ENCODE measurements around the gene SYTL2.

DNA sequence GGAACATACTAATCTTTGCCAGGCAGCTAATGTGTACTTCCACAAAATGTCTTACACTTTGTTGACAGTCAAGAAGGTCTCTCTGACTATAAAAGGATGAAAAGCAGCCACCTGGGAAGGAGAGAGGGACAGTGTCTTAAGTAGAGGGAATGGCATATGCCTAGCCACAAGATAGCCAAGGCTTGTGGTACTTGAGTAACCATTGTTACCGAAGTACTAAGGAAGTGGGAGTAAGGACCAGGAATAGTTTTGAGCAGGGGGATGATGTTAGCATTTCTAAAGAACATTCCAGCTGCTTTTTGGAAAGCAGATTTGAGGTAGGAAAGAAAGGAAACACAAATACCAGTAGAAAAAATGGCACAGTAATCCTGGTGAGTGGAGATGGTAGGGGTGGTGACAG is 159.8 kb downstream of the SYTL2 start:
- TF ChIP-seq, protein P1, sequence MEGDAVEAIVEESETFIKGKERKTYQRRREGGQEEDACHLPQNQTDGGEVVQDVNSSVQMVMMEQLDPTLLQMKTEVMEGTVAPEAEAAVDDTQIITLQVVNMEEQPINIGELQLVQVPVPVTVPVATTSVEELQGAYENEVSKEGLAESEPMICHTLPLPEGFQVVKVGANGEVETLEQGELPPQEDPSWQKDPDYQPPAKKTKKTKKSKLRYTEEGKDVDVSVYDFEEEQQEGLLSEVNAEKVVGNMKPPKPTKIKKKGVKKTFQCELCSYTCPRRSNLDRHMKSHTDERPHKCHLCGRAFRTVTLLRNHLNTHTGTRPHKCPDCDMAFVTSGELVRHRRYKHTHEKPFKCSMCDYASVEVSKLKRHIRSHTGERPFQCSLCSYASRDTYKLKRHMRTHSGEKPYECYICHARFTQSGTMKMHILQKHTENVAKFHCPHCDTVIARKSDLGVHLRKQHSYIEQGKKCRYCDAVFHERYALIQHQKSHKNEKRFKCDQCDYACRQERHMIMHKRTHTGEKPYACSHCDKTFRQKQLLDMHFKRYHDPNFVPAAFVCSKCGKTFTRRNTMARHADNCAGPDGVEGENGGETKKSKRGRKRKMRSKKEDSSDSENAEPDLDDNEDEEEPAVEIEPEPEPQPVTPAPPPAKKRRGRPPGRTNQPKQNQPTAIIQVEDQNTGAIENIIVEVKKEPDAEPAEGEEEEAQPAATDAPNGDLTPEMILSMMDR (IDR thresholded peaks at IDR 0.05), result no peak
- TF ChIP-seq POLR2A (IDR thresholded peaks at IDR 0.05), result no peak

Measured in adrenal gland (tissue), 5 donors.